MCF 10A (cell line): ENCODE data around the gene ALDH3A2. TPM values are rescaled to one million over a fixed set of nuclear protein-coding genes. Genes with fewer than 3 reads are reported as not detected.

ENCODE experiments used
- BruUV-seq: library from RNA; stranded (reverse); fragments of 400-500 nt; replicated peaks from 2 replicates; lab custom pipeline; 2021; lab: Mats Ljungman, UMichigan
- CTCF ChIA-PET: fragments of 300-600 bp; sonication (Branson Sonifier 250); formaldehyde crosslinking; extraction: SDS; loops from one replicate; lab custom pipeline; 2021; ENCODE audit warnings: antibody characterized with exemption, inconsistent platforms; lab: Yijun Ruan, JAX
- POLR2A ChIA-PET: fragments of 300-600, 350-650 bp; sonication (Branson Sonifier 250); formaldehyde crosslinking; extraction: SDS; loops from one replicate; lab custom pipeline; 2020; ENCODE audit warnings: antibody characterized with exemption, inconsistent platforms; lab: Yijun Ruan, JAX
- DNase-seq: peaks from one replicate; pipeline ENCODE4 v3.0.0-alpha.2; 2018; ENCODE audit not compliant: unreplicated experiment
- H3K27ac Mint-ChIP-seq: one replicate; pipeline ENCODE4 v1.8.0; 2022; ENCODE audit warnings: mild to moderate bottlenecking, low read depth, mixed read lengths; ENCODE audit not compliant: unreplicated experiment
- H3K27me3 Mint-ChIP-seq: one replicate; pipeline ENCODE4 v1.8.0; 2022; ENCODE audit warnings: mixed read lengths; ENCODE audit not compliant: insufficient read depth, unreplicated experiment
- H3K36me3 Mint-ChIP-seq: one replicate; pipeline ENCODE4 v1.8.0; 2022; ENCODE audit warnings: mild to moderate bottlenecking, moderate library complexity, mixed read lengths; ENCODE audit not compliant: insufficient read depth, unreplicated experiment
- H3K4me1 Mint-ChIP-seq: one replicate; pipeline ENCODE4 v1.8.0; 2022; ENCODE audit warnings: mixed read lengths; ENCODE audit not compliant: insufficient read depth, unreplicated experiment
- H3K4me3 Mint-ChIP-seq: one replicate; pipeline ENCODE4 v1.8.0; 2022; ENCODE audit warnings: mild to moderate bottlenecking, moderate library complexity, mixed read lengths; ENCODE audit not compliant: unreplicated experiment
- H3K9me3 Mint-ChIP-seq: one replicate; pipeline ENCODE4 v1.8.0; 2022; ENCODE audit warnings: mixed read lengths; ENCODE audit not compliant: unreplicated experiment
- intact Hi-C: fragments of 100-400 bp; cut with micrococcal nuclease; formaldehyde crosslinking; loops from 2 replicates; pipeline ENCODE4 v1.14.1; 2022
- total RNA-seq: library from RNA; stranded (reverse); gene quantifications from 2 replicates; pipeline ENCODE4 v1.2.3, GENCODE V29; 2022
- TF ChIP-seq, protein P1 (sequence below): fragments of 200-600 bp; IDR thresholded peaks from one replicate; pipeline ENCODE4 v1.8.0; 2022; ENCODE audit warnings: antibody characterized with exemption, mild to moderate bottlenecking; ENCODE audit not compliant: unreplicated experiment

Gene ALDH3A2
- total RNA-seq, 1 experiment from 2014 or later, result 50.9 TPM

DNA sequence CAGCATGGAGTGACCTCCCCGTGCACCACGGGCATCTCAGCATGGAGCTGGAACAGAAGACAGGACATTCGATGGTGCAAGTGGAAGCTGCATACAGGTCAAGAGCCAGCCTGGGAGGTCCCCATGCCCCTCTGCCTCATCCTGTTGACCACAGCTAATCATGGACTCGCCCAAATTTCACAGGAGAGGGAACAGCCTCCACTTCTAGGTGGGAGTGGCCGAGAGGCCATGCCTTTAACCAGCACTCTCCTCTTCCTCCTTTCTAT is 71.6 kb downstream of the ALDH3A2 start:
- no peaks in the 10 kb centered on the region for H3K9me3 Mint-ChIP-seq
- intact Hi-C loops, result no loop called here
- ChIA-PET CTCF (interaction anchor here (0.5 to 3.8 kb wide), 12 partner anchors 23 to 357 kb away, joined by 3 to 40 read pairs (median 6); partner anchors contain the start of gene MAPK7), POLR2A (interaction anchor here (0.6 to 13.1 kb wide), 8 partner anchors 8 to 72 kb away, joined by 3 to 340 read pairs (median 16); partner anchors contain the start of genes ALDH3A1 and ALDH3A2)
- peaks cover 43% of the 10 kb centered on the region for H3K4me1 Mint-ChIP-seq
- TF ChIP-seq, protein P1, sequence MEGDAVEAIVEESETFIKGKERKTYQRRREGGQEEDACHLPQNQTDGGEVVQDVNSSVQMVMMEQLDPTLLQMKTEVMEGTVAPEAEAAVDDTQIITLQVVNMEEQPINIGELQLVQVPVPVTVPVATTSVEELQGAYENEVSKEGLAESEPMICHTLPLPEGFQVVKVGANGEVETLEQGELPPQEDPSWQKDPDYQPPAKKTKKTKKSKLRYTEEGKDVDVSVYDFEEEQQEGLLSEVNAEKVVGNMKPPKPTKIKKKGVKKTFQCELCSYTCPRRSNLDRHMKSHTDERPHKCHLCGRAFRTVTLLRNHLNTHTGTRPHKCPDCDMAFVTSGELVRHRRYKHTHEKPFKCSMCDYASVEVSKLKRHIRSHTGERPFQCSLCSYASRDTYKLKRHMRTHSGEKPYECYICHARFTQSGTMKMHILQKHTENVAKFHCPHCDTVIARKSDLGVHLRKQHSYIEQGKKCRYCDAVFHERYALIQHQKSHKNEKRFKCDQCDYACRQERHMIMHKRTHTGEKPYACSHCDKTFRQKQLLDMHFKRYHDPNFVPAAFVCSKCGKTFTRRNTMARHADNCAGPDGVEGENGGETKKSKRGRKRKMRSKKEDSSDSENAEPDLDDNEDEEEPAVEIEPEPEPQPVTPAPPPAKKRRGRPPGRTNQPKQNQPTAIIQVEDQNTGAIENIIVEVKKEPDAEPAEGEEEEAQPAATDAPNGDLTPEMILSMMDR, result no peak
- H3K27ac Mint-ChIP-seq, result no peak overlapping the region
- H3K36me3 Mint-ChIP-seq, result no peaks in the 10 kb centered on the region
- no TSS peak for BruUV-seq
- H3K4me3 Mint-ChIP-seq, result no peak overlapping the region
- H3K27me3 Mint-ChIP-seq, result no peaks in the 10 kb centered on the region
- DNase-seq, result no peak

DNA sequence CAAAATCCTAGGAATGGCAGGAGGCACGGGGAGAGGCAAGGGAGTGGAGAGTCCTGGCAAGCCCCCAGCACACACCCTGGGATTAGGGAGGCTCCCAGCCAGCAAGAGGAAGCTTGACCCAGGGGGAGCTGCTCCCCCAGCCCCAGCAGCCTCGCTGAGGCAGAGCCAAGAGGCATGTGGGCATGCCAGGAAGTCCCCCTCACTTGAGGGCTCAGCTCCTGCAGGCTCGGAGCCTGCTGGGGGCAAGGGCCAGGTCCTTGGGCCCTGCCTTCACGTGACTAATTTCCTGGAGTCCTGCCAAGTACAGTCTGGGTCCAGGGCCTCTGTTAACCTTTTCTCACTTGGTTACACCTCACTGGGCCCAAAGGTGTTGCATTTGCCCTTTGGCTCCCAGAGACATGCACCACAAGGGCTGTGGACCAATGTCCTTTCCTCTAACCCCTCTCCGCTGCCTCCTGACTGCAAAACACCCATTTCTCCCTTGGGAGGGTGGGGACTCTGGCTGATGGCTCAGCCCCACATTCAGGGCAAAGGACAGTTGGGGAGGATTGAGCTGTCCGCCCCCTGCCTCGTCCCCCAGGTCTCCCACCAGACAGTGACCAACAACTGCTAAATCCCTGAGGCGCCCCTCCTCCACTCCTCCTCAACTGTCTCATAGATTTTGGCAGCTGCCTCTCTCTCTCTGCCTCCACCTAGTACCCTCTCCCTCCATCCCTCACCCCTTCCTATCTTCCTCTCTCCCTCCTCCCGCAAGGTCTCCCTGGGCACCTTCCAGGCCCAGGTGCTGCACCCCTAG is 72.3 kb downstream of the ALDH3A2 start:
- no TSS peak for BruUV-seq
- DNase-seq, result peak; percentile 92
- TF ChIP-seq, protein P1, result no peak
- ChIA-PET CTCF (interaction anchor here (0.6 to 3.8 kb wide), 14 partner anchors 10 to 273 kb away, joined by 3 to 40 read pairs (median 4); no protein-coding TSS in a partner anchor), POLR2A (interaction anchor here (0.6 to 13.1 kb wide), 11 partner anchors 7 to 72 kb away, joined by 3 to 340 read pairs (median 4); partner anchors contain the start of genes ALDH3A1 and ALDH3A2)
- intact Hi-C loops, result no loop called here
- Mint-ChIP-seq H3K4me1 (peaks cover 50% of the 10 kb centered on the region), H3K9me3 (no peaks in the 10 kb centered on the region), H3K36me3 (no peaks in the 10 kb centered on the region), H3K27me3 (no peaks in the 10 kb centered on the region), H3K4me3 (peak overlapping the region; percentile 29), H3K27ac (peak overlapping the region; percentile 12)

DNA sequence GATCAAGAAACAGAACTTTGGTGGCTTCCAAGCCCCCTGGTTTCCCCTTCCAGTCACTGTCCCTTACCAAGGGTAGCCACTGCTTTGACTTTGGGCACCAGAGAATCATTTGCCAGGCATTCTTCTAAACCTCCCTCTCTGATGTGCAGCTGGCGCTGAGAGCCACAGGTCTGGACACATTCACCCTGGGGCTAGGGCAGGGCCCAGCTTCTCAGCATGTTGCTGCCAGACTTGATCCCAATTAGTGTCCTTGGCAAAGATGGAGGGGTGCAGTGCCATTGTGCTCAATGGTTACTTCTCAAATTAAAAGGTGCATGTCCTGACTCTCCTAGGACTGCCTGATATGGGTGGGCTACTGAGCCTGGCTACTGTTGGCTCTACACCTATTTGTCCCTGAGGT is 75.4 kb downstream of the ALDH3A2 start:
- Mint-ChIP-seq H3K9me3 (no peaks in the 10 kb centered on the region), H3K4me1 (peaks cover 60% of the 10 kb centered on the region), H3K36me3 (peaks cover 8% of the 10 kb centered on the region), H3K27ac (peak overlapping the region; percentile 88), H3K4me3 (peak overlapping the region; percentile 57), H3K27me3 (no peaks in the 10 kb centered on the region)
- BruUV-seq, result TSS peak; percentile 66
- CTCF ChIA-PET, result interaction anchor here (0.5 to 1.6 kb wide), 5 partner anchors 24 to 210 kb away, joined by 3 to 5 read pairs (median 3); partner anchors contain the start of gene ALDH3A1
- DNase-seq, result peak; percentile 94
- POLR2A ChIA-PET, result interaction anchor here (0.7 to 13.1 kb wide), 9 partner anchors 9 to 977 kb away, joined by 3 to 340 read pairs (median 4); partner anchors contain the start of genes ALDH3A1 and ALDH3A2
- TF ChIP-seq, protein P1, result no peak
- intact Hi-C loops, result no loop called here
